Islet of Langerhans (tissue), 1 donor: ENCODE results near the gene SEMA6D.

Experiments
- FAIRE-seq: peaks from one replicate; lab custom pipeline; 2011; peaks lifted over from hg19 to GRCh38; lab: Jason Lieb, UNC

The SEMA6D gene, protein sequence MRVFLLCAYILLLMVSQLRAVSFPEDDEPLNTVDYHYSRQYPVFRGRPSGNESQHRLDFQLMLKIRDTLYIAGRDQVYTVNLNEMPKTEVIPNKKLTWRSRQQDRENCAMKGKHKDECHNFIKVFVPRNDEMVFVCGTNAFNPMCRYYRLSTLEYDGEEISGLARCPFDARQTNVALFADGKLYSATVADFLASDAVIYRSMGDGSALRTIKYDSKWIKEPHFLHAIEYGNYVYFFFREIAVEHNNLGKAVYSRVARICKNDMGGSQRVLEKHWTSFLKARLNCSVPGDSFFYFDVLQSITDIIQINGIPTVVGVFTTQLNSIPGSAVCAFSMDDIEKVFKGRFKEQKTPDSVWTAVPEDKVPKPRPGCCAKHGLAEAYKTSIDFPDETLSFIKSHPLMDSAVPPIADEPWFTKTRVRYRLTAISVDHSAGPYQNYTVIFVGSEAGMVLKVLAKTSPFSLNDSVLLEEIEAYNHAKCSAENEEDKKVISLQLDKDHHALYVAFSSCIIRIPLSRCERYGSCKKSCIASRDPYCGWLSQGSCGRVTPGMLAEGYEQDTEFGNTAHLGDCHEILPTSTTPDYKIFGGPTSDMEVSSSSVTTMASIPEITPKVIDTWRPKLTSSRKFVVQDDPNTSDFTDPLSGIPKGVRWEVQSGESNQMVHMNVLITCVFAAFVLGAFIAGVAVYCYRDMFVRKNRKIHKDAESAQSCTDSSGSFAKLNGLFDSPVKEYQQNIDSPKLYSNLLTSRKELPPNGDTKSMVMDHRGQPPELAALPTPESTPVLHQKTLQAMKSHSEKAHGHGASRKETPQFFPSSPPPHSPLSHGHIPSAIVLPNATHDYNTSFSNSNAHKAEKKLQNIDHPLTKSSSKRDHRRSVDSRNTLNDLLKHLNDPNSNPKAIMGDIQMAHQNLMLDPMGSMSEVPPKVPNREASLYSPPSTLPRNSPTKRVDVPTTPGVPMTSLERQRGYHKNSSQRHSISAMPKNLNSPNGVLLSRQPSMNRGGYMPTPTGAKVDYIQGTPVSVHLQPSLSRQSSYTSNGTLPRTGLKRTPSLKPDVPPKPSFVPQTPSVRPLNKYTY

DNA sequence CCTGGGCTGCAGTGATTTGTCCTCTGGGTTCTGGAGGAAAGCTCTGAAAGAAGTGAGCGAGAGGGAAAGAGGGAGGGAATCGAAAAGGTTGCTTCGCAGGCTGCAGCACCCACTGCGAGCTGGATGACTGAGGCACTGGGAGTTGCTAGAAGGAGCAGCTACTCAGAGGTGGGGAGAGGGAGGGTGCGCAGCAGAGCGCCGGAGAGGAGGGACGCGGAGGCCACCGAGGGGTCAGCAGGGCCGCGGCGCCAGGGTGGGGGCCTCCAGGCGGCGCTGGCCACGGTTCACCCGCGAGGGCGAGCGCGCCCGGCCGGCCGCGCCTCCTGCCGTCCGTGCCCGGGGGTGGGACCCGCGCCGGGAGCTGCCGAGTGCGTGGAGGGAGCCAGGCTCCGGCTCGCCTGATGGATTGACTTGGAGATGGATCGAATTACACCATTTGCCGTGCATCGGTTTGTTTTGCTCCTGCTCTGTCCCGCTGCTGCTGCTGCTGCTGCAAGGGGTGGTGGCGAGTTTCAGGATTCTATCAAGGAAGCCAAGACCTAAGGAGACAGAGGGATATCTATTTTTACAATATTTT, at the start of gene SEMA6D:
SEMA6D (plus strand) TSS at position 470 of the 577 bp plus-strand sequence. CDS start 42,294 bp downstream, outside the sequence.
- no peak for FAIRE-seq

DNA sequence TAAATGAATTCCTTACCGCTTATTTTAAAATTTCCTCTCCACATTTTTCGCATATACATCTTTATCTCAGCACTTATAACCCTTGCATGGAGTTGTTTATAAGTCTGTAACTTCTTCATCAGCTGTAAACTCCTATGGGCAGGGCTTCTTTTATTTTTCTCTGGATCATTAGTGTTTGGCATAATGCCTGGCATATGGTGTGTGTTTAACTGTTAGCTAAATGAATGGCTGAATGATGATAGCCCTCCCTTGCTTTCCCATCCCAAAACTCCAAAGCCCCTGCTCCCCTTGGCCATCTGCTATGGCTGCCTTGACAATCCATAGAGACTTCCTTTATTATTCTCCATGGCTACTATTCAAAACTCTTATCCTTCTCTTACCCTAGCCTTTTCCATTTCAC, 48.1 kb upstream of the SEMA6D start:
- no peak for FAIRE-seq

DNA sequence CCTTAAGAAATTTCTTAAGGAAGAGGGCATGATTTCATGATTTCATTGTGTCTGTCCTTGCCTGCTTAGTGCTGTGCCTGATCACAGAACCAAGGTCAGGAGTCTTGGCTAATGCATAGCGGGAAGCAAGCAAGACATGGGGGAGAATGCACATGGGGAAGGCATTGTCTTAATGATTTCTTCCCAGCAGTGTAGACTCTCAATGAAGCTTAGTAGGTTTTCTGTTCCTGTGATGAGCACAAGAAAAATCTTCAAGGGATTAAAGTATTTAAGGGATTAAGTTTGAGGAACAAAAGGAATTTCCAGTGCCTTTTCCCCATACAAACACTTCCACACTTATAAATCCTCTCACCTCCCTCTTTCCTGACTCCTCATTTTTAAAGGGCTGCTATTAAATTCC, 46.9 kb upstream of the SEMA6D start:
- no peak for FAIRE-seq

DNA sequence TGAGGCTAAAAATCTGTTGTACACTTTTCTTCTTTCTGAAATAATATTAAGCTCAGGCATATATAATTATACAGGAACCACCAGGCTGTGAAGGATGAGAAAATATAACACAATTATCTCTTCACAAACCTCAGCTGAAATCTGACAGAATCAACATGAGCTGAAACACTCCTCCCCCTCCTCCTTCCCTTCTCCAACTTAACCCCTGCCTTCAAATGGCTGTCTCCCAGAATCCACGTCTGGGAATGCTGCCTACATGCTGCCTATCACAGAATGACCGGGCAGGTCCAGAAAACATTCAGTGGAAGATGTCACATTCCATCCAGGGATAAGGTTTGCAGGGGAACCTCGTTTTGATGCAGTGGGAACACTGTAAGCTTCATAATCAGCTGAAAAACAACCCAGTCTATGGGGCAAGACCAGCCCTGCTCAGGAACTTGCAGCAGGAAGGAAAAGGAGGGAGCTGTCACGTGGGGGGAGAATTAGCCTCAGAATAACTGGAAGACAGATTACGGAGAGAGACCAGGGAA, 44.0 kb upstream of the SEMA6D start:
- FAIRE-seq, result no peak

DNA sequence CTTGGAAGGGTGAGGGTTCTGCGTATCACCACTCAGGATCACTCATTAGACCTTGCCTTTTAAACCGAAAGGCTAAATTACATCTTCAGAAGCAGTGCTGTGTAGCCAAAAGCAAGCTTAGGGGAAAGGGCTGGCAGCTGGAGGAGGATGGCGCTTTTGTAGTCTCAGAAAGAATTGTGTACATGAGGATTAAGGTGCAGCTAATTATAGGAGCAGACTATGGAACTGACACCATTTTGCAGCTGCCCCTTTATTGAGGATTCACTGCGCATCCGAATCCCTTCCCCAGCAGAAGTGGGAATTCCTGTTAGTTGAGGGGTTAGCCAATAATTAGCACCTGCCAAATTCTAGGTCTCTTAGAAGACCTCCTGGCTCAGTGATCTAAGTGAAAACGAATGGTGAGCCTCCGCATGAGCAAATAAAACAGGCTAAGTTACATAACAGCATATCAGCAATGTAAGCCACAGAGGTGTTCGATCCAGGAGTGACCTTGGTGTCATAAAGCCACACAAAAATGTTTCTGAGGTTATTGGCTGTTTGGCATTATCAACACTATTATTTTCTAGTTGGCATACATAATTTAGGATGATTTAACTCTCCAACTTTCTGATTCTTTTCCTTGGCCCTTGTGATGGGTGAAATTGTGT, 42.6 kb upstream of the SEMA6D start:
- FAIRE-seq, result no peak

DNA sequence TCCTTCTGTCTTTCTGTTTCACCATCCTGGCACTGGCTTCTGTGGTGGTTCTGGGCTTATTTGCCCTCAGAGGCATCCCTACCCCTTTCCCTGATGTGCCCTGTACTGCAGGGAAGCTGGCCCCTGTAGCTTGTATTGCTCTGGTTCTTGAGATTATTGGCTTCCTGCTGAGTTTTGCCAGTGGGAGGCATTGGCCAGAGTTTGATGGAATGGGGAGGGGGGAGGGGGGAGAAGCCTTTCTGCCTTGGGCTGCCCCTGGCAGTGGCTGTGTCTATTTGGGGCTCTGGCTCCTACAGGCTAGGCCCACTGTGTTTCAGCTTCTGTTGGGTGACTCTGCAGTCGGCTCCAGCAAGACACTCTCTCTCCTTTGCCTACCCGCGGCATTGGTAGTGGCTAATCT, 41.6 kb upstream of the SEMA6D start:
- no peak for FAIRE-seq

DNA sequence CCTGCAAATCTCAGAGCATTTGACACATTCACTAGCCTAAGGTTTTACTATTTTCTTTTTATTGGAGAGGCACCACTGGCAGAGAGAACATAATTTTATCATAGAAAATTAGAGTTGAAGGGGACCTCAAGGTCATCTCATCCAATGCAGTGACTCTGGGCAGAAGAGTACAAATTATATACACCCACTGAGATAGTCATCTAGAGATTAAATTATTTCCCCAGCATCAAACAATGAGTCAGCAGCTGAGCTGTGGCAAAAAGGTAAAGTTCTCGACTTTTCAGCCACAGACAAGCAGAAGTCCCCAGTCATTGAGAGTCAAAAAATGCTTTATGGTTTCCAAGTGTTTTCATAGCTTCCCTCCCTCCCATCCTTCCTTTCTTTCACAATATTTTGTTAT, 39.3 kb upstream of the SEMA6D start:
- no peak for FAIRE-seq

DNA sequence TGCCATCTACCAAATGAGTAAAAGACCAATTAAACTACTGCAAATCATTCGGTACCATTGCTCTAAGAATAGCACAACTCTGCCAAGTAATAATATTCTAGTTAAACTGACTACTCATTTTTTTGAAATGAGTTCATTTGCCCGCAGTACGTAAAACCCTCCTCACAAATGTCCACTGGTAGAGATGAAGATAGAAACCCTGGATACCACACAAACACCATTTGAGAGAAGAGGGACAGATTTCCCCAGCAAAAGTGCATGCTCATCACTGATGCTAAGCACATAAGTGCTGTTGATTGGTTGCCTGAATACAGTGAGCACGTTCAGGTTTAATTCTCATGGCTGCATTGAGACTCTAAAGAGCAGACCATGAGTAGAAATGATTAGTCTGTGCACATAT, 34.6 kb upstream of the SEMA6D start:
- no peak for FAIRE-seq

DNA sequence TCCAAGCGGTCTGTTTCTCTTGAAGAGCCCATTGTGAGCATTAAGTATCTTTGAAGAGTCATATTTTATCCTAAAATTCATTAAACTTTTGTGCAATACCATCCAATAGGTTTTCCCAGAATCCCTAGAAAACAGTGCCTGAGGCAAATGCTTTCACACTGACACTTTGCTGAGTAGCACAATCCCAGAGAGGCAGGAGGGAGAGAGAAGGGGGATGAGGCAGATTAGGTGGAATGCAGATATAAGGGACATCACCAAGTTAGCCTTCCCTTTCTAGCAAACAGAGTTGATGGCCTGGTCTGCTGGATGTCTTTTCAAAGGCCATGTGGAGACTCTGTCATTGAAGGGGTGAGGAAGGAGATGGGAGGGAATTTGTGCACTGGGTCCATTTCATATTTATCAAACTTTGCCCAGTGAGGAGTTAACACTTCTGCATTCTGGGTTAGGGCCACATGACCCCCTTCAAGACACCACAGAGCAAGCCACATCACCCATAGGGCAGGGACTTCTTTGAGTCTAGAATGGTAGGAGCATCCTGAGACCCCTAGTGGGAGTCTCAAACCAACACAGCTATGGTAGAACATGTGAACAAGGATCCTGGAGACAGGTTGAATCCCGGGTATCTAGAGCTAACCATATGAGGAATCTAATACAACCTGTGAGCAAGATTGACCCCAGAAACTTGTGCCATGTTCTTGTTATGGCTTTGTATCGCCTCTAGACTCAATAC, 32.0 kb upstream of the SEMA6D start:
- no peak for FAIRE-seq

DNA sequence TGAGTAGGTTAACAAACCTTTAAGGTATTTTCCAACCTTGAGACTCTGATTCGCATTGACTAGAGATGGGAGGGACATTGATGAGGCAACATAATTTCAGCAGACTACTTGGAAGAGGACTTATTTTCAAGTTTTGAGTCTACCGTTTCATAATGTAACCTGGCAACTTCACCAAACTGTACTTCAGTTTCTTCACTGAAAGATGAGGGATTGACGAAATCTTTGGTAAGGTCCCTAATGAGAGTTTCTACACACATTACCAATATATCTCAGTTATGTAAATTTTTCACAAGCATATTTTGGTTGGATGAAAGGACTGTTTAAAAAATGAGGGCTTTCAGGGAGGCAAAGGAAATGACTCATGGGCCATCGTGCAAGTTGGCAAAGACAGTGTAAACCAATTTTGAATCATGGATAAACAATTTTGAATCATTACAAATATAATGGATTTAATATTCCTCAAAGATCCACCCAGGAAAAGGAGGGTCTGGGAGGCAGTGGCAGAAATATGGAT, 28.7 kb upstream of the SEMA6D start:
- FAIRE-seq, result no peak

DNA sequence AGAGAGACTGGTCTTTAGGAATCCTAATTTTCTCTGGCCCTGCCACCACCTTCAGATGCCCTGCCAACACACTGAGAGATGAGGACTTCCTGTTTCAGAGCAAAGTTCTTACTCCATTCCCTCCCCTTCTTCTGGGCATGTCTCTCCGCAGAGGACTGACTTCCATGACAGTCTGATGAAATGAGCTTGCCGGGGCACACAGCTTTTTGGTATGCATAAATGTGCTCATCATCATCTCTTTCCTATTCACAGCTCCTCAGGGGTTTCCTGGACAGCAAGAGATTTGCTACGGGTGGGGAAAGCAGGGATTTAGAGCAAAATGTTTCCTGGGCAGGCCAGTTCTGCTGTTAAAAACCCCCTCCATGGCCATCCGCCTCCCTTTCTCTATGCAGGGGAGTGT, 27.6 kb upstream of the SEMA6D start:
- no peak for FAIRE-seq

DNA sequence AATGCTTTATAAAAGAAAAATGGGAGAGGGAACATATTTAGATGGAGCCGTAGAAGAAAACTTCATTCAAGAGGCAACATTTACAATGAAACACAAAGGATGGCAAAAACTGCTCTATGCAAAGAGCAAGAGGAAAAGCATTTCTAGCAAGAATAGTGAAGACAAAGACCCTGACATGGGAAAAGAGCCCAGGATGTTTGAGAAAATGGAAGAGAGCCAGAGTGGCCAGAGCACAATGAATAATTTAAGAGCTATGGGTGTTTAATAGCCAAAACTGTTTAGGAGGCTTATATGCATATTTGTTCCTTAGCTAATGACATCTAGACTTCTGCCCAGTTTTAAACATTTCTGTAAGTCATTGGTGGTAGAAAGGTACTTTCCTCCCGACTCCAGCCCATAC, 25.4 kb upstream of the SEMA6D start:
- FAIRE-seq, result no peak

DNA sequence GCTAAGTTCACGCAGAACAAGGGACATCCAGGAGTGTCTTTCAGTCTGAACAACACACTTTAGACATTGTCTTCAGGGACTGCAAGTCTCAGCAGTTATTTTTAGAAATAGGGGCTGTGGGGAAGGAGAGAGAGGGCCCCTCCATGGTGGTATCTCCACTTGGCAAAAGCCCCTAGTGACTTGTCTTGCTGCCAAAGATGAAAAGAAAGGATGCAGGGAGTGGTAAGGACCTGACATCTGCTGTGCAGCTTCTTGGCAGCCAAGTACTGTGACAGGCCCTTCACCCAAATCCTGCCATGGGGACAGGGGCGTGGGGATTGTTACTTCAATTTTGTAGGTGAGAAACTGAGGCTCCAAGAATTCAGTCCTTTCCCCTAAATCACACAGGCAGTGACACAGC, 21.0 kb upstream of the SEMA6D start:
- FAIRE-seq, result no peak

DNA sequence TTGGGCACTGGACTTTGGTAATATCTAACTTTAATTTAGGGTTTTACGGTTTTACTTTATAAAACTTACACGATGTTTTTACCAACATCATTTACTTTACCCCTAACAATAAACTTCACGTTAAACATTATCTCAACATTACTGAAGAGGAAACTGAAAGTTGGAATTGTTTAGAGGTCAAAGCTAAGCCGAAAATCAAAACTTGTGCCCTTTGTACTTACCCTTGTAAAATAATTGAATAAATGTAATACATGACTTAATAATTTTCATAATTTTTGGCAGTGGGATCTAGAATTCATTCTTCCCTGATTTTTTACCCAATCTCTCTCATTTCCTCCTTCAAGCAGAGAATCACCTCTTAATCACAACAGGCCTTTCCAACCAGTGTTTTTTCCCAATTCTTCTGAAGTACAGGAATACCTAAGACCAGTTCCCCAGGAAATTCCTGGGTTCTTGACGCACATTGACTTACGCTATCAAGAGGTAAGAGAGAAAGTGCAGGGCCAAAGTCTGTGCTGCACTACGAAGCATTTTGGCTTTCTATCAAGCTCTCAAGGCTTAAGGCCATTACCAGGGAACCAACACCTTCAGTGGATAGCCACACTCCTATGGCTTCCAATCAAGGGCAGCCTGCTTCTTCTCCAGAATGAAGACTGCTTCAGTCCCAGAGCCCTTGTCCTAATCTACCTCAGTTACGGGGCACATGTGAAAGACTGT, 11.9 kb upstream of the SEMA6D start:
- FAIRE-seq, result no peak

DNA sequence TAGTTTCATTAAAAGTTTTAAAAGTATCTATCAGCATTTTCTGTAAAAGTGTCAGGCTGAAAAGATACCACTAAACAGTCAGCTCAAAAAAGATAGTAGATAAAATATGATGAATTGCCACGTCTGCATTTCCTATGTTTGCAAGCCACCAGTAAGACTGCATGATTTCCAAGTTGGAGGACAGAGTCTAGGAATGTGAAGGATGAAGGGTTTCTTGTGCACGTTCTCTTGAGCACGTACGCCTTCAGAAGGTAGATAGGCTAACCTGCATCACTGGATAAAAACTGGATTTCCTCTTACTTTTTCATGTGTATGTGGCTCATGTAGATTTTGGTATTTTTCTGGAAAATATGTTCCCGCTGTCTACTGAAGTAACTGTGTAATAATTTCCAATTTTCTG, 9.9 kb upstream of the SEMA6D start:
- FAIRE-seq, result no peak

DNA sequence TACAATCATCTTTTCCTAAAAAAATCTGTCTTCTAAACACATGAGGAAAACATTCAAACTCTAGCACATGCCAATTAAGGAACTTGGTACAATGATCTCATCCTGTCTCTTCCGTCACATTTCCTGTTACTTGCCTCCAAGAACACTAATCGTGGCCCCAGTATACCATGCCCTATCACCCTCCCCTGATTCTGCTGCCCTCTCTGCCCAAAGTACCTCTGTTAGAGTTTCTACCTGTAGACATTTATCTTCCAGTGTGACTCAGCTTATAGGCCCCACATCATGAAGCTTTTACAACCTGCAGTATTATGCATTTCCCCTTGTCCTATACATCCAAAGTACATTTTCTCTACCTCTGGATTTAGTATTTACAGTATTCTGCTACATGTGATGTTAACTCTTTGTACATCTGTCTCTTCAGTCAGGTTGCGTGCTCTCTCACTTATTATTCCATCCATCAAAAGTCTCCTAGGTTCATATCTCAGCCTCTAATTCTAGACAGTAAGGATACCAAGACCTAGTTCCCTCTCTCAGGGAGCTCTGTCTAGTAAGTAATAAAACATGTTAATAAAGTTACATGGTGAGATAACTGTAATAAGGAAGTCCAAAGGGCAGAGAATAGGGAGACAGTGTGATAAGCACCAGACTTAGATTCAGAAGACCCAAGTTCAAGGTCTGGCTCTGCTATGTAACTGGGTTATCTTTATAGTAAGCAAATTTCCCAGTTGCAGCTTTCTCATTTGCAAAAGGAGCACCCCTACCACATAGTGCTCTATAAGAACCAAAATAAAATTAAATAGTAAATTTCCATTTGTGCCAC, 8.9 kb upstream of the SEMA6D start:
- FAIRE-seq, result no peak

DNA sequence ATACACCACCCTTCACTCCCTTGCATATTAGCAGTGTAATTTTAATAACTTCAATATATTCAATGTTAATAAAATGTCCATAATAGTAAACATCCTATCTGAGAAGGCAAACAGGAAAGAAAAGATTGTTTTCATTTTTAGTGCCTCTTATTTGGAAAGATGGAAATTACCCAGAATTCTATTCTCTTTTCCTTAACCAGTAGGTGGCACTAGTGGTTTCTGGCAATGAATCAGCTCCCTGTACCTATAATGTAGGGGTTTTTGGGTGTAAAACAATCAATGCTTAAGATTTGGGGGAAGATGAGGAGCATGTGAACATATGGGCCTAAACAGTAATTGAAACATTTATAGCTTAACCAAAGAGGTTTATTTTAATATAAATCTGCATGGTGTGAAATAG, 5.7 kb upstream of the SEMA6D start:
- FAIRE-seq, result no peak

DNA sequence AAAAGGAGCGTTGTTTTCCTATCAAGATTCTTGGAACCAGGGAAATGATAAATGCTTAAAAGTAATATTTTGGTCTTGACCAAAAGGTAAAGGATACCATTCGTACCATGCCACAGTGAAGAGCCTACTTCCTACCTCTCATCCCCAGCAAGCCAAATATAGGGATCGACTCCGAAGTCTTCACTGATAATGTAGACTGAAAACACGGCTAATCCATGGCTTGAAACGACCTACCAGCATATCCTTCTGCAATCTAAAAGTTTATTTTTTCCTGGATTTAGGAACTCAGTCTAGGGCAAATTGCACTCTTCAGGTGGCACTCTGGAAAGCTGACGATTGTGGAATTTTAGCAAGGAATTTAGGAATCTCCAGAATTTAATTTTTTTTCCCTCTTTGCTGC, 1.9 kb upstream of the SEMA6D start:
- FAIRE-seq, result no peak

DNA sequence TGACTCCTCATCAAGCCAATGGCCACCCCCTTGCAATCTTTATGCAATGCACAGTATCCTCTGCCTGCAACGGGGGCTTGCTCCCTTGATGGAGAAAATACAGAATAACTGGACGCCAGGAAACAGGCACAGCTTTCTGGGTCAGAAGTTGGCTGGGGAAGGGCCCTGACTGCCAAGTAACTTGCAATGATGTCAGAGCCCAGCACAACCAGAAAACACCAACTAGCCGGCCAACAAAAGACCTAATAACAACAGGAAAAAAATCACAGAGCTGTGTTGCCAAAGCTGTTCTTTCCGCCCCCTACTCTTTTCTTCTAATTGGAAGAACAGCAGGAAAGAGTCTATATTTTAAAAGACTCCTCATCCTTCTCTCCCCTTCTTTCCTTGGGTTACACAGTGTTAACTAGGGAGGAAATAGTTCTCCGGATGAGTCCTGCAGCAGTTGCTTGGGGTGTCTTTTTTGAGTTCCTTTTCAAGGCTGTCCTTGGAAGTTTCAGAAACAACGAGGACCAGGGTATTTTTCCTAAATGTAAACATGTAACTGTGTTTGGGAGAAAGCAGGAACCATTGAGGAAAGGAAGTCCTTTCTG, 1.4 kb upstream of the SEMA6D start:
- FAIRE-seq, result no peak
